ENCODE data around the gene A3GALT2. TPM values are rescaled to one million over a fixed set of nuclear protein-coding genes. Genes with fewer than 3 reads are reported as not detected.

A3GALT2 gene
- total RNA-seq, 1 experiment from 2014 or later: not detected

DNA sequence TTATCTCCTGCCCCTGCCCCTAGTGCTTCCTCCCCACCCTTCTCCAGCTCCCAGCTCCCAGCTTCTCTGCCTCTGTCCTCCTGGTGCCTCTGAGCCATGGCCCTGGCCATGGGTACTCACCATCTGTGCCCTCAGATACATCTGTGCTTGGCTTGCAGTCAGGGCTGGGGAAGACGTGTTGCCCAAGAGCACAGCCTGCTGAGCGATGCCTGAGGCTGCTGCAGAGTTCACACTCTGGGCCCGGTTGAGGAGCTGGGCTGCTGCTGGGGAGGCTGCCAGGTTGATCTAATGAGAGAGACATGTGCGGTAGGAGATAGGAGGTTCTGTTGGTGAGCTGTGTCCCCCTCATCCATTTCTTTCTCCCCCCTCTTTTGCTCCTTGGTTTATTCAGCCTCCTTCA, 49.4 kb upstream of the A3GALT2 start:
- ChIA-PET POLR2A (interaction anchor here (0.7 kb wide), 1 partner anchor 1489 kb away, joined by 3 read pairs; the partner anchor contains the start of gene SMIM12), CTCF (interaction anchor here (0.8 to 10.3 kb wide), 4 partner anchors 71 to 477 kb away, joined by 3 to 161 read pairs (median 3); no protein-coding TSS in a partner anchor)
- no peak for TF ChIP-seq ETV6 (CRISPR knock-in tag; IDR thresholded peaks at IDR 0.05)
- TF ChIP-seq, protein P1, sequence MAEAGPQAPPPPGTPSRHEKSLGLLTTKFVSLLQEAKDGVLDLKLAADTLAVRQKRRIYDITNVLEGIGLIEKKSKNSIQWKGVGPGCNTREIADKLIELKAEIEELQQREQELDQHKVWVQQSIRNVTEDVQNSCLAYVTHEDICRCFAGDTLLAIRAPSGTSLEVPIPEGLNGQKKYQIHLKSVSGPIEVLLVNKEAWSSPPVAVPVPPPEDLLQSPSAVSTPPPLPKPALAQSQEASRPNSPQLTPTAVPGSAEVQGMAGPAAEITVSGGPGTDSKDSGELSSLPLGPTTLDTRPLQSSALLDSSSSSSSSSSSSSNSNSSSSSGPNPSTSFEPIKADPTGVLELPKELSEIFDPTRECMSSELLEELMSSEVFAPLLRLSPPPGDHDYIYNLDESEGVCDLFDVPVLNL (CRISPR knock-in tag; IDR thresholded peaks at IDR 0.05; ENCODE audit: borderline replicate concordance, low read depth): no peak
- TF ChIP-seq, protein P2, sequence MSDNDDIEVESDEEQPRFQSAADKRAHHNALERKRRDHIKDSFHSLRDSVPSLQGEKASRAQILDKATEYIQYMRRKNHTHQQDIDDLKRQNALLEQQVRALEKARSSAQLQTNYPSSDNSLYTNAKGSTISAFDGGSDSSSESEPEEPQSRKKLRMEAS (CRISPR knock-in tag; IDR thresholded peaks at IDR 0.05): no peak
- no peak for TF ChIP-seq ZNF317 (CRISPR knock-in tag; IDR thresholded peaks at IDR 0.05; ENCODE audit: borderline replicate concordance, low read depth)
- TF ChIP-seq, protein P3, sequence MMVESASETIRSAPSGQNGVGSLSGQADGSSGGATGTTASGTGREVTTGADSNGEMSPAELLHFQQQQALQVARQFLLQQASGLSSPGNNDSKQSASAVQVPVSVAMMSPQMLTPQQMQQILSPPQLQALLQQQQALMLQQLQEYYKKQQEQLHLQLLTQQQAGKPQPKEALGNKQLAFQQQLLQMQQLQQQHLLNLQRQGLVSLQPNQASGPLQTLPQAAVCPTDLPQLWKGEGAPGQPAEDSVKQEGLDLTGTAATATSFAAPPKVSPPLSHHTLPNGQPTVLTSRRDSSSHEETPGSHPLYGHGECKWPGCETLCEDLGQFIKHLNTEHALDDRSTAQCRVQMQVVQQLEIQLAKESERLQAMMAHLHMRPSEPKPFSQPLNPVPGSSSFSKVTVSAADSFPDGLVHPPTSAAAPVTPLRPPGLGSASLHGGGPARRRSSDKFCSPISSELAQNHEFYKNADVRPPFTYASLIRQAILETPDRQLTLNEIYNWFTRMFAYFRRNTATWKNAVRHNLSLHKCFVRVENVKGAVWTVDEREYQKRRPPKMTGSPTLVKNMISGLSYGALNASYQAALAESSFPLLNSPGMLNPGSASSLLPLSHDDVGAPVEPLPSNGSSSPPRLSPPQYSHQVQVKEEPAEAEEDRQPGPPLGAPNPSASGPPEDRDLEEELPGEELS (CRISPR knock-in tag; IDR thresholded peaks at IDR 0.05): no peak
- TF ChIP-seq MXD4 (CRISPR knock-in tag; IDR thresholded peaks at IDR 0.05; ENCODE audit: borderline replicate concordance): no peak
- no peak for TF ChIP-seq FOXP1 (CRISPR knock-in tag; IDR thresholded peaks at IDR 0.05; ENCODE audit: borderline replicate concordance)
- TF ChIP-seq SMAD3 (CRISPR knock-in tag; IDR thresholded peaks at IDR 0.05; ENCODE audit: borderline replicate concordance): no peak
- TF ChIP-seq, protein P4, sequence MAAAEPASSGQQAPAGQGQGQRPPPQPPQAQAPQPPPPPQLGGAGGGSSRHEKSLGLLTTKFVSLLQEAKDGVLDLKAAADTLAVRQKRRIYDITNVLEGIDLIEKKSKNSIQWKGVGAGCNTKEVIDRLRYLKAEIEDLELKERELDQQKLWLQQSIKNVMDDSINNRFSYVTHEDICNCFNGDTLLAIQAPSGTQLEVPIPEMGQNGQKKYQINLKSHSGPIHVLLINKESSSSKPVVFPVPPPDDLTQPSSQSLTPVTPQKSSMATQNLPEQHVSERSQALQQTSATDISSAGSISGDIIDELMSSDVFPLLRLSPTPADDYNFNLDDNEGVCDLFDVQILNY (CRISPR knock-in tag; IDR thresholded peaks at IDR 0.05): no peak
- TF ChIP-seq, protein P5, sequence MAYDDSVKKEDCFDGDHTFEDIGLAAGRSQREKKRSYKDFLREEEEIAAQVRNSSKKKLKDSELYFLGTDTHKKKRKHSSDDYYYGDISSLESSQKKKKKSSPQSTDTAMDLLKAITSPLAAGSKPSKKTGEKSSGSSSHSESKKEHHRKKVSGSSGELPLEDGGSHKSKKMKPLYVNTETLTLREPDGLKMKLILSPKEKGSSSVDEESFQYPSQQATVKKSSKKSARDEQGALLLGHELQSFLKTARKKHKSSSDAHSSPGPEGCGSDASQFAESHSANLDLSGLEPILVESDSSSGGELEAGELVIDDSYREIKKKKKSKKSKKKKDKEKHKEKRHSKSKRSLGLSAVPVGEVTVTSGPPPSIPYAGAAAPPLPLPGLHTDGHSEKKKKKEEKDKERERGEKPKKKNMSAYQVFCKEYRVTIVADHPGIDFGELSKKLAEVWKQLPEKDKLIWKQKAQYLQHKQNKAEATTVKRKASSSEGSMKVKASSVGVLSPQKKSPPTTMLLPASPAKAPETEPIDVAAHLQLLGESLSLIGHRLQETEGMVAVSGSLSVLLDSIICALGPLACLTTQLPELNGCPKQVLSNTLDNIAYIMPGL (CRISPR knock-in tag; IDR thresholded peaks at IDR 0.05): no peak
- TF ChIP-seq, protein P6, sequence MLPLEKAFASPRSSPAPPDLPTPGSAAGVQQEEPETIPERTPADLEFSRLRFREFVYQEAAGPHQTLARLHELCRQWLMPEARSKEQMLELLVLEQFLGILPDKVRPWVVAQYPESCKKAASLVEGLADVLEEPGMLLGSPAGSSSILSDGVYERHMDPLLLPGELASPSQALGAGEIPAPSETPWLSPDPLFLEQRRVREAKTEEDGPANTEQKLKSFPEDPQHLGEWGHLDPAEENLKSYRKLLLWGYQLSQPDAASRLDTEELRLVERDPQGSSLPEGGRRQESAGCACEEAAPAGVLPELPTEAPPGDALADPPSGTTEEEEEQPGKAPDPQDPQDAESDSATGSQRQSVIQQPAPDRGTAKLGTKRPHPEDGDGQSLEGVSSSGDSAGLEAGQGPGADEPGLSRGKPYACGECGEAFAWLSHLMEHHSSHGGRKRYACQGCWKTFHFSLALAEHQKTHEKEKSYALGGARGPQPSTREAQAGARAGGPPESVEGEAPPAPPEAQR (CRISPR knock-in tag; IDR thresholded peaks at IDR 0.05): no peak
- TF ChIP-seq, protein P7, sequence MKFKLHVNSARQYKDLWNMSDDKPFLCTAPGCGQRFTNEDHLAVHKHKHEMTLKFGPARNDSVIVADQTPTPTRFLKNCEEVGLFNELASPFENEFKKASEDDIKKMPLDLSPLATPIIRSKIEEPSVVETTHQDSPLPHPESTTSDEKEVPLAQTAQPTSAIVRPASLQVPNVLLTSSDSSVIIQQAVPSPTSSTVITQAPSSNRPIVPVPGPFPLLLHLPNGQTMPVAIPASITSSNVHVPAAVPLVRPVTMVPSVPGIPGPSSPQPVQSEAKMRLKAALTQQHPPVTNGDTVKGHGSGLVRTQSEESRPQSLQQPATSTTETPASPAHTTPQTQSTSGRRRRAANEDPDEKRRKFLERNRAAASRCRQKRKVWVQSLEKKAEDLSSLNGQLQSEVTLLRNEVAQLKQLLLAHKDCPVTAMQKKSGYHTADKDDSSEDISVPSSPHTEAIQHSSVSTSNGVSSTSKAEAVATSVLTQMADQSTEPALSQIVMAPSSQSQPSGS (CRISPR knock-in tag; IDR thresholded peaks at IDR 0.05; ENCODE audit: borderline replicate concordance, low read depth): no peak
- no peak for TF ChIP-seq GRHL2 (CRISPR knock-in tag; IDR thresholded peaks at IDR 0.05; ENCODE audit: insufficient replicate concordance, severe bottlenecking)
- TF ChIP-seq, protein P8, sequence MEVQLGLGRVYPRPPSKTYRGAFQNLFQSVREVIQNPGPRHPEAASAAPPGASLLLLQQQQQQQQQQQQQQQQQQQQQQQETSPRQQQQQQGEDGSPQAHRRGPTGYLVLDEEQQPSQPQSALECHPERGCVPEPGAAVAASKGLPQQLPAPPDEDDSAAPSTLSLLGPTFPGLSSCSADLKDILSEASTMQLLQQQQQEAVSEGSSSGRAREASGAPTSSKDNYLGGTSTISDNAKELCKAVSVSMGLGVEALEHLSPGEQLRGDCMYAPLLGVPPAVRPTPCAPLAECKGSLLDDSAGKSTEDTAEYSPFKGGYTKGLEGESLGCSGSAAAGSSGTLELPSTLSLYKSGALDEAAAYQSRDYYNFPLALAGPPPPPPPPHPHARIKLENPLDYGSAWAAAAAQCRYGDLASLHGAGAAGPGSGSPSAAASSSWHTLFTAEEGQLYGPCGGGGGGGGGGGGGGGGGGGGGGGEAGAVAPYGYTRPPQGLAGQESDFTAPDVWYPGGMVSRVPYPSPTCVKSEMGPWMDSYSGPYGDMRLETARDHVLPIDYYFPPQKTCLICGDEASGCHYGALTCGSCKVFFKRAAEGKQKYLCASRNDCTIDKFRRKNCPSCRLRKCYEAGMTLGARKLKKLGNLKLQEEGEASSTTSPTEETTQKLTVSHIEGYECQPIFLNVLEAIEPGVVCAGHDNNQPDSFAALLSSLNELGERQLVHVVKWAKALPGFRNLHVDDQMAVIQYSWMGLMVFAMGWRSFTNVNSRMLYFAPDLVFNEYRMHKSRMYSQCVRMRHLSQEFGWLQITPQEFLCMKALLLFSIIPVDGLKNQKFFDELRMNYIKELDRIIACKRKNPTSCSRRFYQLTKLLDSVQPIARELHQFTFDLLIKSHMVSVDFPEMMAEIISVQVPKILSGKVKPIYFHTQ (CRISPR knock-in tag; IDR thresholded peaks at IDR 0.05): no peak
- no peak for TF ChIP-seq EMX1 (CRISPR knock-in tag; IDR thresholded peaks at IDR 0.05)
- TF ChIP-seq MYBL2 (CRISPR knock-in tag; IDR thresholded peaks at IDR 0.05): no peak
- TF ChIP-seq, protein P9, sequence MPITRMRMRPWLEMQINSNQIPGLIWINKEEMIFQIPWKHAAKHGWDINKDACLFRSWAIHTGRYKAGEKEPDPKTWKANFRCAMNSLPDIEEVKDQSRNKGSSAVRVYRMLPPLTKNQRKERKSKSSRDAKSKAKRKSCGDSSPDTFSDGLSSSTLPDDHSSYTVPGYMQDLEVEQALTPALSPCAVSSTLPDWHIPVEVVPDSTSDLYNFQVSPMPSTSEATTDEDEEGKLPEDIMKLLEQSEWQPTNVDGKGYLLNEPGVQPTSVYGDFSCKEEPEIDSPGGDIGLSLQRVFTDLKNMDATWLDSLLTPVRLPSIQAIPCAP (CRISPR knock-in tag; IDR thresholded peaks at IDR 0.05): no peak
- ATAC-seq: no peak
- Mint-ChIP-seq H3K27me3 (ENCODE audit: low read depth) (peaks cover 20% of the 10 kb centered on the region), H3K27ac (no peak overlapping the region), H3K4me3 (no peak overlapping the region), H3K36me3 (no peaks in the 10 kb centered on the region), H3K9me3 (no peaks in the 10 kb centered on the region), H3K4me1 (peaks cover 15% of the 10 kb centered on the region)
- no peak for DNase-seq (ENCODE audit: low spot score)

Data from WTC11 (cell line).